ENCODE measurements around the gene PMS1. TPM values are rescaled to one million over a fixed set of nuclear protein-coding genes. Genes with fewer than 3 reads are reported as not detected.

PMS1 gene
- total RNA-seq, 4 donors from 2014 or later, result 11.4 to 22.9 (median 14.4) TPM

DNA sequence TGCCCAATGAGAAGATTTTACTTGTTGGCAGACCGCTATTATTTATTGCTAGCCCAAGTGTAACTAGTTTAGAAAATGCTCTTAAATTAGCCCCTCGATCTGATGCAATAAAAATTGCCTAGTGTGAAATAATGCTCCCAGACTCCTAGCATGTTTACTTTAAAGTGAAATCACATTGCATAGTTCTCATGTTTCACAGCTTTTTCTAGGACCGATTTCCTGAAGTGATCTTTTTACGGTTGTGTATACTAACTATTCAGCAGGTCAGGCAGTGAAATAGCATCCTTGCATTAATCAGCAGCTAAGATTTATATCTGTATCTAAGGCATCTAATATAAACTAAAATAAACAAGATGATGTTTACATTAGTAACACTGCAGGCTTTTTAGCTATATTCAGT lies 52.4 kb downstream of the PMS1 start:
- TF ChIP-seq POLR2AphosphoS5 (IDR thresholded peaks at IDR 0.05) (peak; percentile 59), EP300 (IDR thresholded peaks at IDR 0.05) (no peak), POLR2A (IDR thresholded peaks at IDR 0.05) (no peak)
- TF ChIP-seq, protein P1, sequence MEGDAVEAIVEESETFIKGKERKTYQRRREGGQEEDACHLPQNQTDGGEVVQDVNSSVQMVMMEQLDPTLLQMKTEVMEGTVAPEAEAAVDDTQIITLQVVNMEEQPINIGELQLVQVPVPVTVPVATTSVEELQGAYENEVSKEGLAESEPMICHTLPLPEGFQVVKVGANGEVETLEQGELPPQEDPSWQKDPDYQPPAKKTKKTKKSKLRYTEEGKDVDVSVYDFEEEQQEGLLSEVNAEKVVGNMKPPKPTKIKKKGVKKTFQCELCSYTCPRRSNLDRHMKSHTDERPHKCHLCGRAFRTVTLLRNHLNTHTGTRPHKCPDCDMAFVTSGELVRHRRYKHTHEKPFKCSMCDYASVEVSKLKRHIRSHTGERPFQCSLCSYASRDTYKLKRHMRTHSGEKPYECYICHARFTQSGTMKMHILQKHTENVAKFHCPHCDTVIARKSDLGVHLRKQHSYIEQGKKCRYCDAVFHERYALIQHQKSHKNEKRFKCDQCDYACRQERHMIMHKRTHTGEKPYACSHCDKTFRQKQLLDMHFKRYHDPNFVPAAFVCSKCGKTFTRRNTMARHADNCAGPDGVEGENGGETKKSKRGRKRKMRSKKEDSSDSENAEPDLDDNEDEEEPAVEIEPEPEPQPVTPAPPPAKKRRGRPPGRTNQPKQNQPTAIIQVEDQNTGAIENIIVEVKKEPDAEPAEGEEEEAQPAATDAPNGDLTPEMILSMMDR (IDR thresholded peaks at IDR 0.05), result no peak
- Histone ChIP-seq H3K9me3 (no peaks in the 10 kb centered on the region), H3K4me1 (peaks cover 0 to 17% (median 0%) of the 10 kb centered on the region in 3 donors), H3K36me3 (no peaks in the 10 kb centered on the region), H3K27me3 (no peaks in the 10 kb centered on the region), H3K4me3 (no peak overlapping the region), H3K27ac (no peak overlapping the region)
- ATAC-seq, result no peak
- WGBS, 2 donors (ENCODE audit: low coverage in 1 of 2), result 21 to 27% methylated on average over 3 to 4 of the region's 4 CpGs

DNA sequence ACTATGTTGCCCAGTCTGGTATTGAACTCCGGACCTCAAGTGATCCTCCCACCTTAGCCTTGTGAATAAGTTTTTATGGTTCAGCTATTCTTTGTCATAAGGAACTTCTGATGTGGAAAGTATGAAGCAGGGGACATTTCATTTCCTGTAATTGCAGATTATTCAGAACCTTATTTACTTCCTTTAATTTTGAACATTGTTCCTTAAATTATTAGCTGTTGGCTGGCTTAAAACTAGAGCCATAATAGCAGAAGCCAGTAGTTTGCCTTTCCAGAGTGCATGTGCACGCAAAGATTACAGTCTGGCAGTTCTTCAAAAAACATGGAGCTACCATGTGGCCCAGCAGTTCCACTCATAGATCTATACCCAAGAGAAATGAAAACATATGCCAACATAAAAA lies 53.1 kb downstream of the PMS1 start:
- Histone ChIP-seq H3K27me3 (no peaks in the 10 kb centered on the region), H3K4me3 (no peak overlapping the region), H3K36me3 (no peaks in the 10 kb centered on the region), H3K9me3 (no peaks in the 10 kb centered on the region), H3K27ac (no peak overlapping the region), H3K4me1 (peaks cover 0 to 17% (median 0%) of the 10 kb centered on the region in 3 donors)
- ATAC-seq, result no peak
- 79 to 90% methylated on average over 2 of the region's 2 CpGs for WGBS, 2 donors (ENCODE audit: low coverage in 1 of 2)
- TF ChIP-seq EP300 (IDR thresholded peaks at IDR 0.05), result no peak
- TF ChIP-seq, protein P1 (IDR thresholded peaks at IDR 0.05), result no peak
- no peak for TF ChIP-seq POLR2AphosphoS5 (IDR thresholded peaks at IDR 0.05)
- no peak for TF ChIP-seq POLR2A (IDR thresholded peaks at IDR 0.05)

DNA sequence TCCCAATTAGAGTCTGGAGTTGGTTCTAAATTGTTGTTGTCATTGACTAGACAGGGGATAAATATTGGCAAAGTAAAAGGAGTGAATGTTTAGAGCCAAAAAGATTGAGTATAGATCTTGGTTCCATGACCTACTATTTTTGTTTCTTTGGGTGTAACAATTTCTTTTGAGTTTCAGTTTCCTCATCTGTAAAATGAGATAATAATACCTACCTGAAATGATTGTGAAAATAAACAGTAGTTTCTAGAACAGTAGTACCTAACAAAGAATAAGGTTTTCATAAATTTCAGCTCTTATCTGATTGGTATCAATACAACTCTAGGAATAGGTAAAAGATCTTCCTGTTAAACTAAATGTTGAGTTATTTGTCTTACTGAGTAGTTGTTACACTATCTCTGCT lies 56.8 kb downstream of the PMS1 start:
- no peak for TF ChIP-seq POLR2A (IDR thresholded peaks at IDR 0.05)
- H3K27me3 ChIP-seq, result no peaks in the 10 kb centered on the region
- ATAC-seq, result no peak
- H3K27ac ChIP-seq, result no peak overlapping the region
- peaks cover 0 to 11% (median 0%) of the 10 kb centered on the region in 3 donors for H3K4me1 ChIP-seq
- H3K4me3 ChIP-seq, result no peak overlapping the region
- peaks cover 0 to 21% of the 10 kb centered on the region in 2 donors for H3K36me3 ChIP-seq
- no peaks in the 10 kb centered on the region for H3K9me3 ChIP-seq

DNA sequence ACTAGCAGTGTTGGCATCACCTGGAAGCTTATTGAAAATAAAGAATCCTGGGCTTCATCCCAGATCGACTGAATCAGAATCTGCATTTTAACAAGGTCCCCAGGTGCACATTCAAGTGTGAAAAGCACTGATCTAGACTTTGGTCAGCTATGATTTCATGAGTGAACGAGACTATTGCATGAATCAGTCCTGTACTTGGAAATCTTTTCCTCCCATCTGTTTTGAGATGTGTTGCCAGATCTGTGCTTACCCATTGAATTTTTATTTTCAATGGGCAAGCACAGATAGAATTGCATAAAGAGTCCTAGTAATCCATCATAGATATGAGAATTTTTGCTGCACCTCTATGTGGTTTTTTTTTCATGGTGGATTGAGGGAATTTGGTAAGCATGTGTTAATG lies 64.0 kb downstream of the PMS1 start:
- no peak overlapping the region for H3K27ac ChIP-seq
- H3K4me1 ChIP-seq, result no peaks in the 10 kb centered on the region
- 80 to 86% methylated on average over 1 to 2 of the region's 2 CpGs for WGBS, 2 donors (ENCODE audit: low coverage in 1 of 2)
- ATAC-seq, result no peak
- H3K27me3 ChIP-seq, result no peaks in the 10 kb centered on the region
- no peak overlapping the region for H3K4me3 ChIP-seq
- TF ChIP-seq POLR2AphosphoS5 (IDR thresholded peaks at IDR 0.05) (no peak), EP300 (IDR thresholded peaks at IDR 0.05) (no peak), POLR2A (IDR thresholded peaks at IDR 0.05) (no peak)
- TF ChIP-seq, protein P1 (IDR thresholded peaks at IDR 0.05), result no peak
- peaks cover 0 to 50% of the 10 kb centered on the region in 2 donors for H3K36me3 ChIP-seq
- H3K9me3 ChIP-seq, result no peaks in the 10 kb centered on the region

DNA sequence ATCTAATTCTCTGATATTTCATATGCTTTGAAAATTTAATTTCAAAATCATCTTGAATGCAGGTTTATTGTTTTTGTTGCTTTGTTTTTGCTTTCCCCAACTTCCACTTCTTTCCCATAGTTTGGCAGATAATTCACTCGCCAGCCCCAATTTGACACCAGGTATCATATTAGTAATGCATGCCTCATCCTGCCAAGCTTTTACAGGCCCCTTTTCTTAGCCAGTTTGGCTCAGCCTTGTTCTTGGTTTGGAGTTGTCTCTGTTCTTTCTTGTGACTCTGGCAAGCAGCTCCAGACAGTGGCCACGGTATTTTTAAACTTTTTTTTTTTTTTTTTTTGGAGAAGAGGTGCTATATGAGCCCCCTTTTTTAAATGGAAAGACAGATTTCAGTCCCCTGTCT lies 65.3 kb downstream of the PMS1 start:
- Histone ChIP-seq H3K4me1 (no peaks in the 10 kb centered on the region), H3K4me3 (no peak overlapping the region), H3K9me3 (no peaks in the 10 kb centered on the region), H3K27me3 (no peaks in the 10 kb centered on the region), H3K27ac (no peak overlapping the region), H3K36me3 (peaks cover 0 to 55% of the 10 kb centered on the region in 2 donors)
- TF ChIP-seq, protein P1 (IDR thresholded peaks at IDR 0.05), result no peak
- TF ChIP-seq POLR2A (IDR thresholded peaks at IDR 0.05), result no peak
- TF ChIP-seq POLR2AphosphoS5 (IDR thresholded peaks at IDR 0.05), result no peak
- no peak for TF ChIP-seq EP300 (IDR thresholded peaks at IDR 0.05)
- whole genome bisulfite sequencing, 2 donors (ENCODE audit: low coverage in 1 of 2), result 60 to 88% methylated on average over 1 to 2 of the region's 2 CpGs
- ATAC-seq, result no peak

Data from gastroesophageal sphincter (tissue), 4 donors.